ENCODE results near the gene TSSC4. TPM values are rescaled to one million over a fixed set of nuclear protein-coding genes. Genes with fewer than 3 reads are reported as not detected.

The TSSC4 gene
- total and polyA plus RNA-seq, 9 of the 15 experiments (the other 6 are each of a cell fraction or from before 2014, with no cell fraction given) = 0.41 to 54.2 (median 11.0) TPM

DNA sequence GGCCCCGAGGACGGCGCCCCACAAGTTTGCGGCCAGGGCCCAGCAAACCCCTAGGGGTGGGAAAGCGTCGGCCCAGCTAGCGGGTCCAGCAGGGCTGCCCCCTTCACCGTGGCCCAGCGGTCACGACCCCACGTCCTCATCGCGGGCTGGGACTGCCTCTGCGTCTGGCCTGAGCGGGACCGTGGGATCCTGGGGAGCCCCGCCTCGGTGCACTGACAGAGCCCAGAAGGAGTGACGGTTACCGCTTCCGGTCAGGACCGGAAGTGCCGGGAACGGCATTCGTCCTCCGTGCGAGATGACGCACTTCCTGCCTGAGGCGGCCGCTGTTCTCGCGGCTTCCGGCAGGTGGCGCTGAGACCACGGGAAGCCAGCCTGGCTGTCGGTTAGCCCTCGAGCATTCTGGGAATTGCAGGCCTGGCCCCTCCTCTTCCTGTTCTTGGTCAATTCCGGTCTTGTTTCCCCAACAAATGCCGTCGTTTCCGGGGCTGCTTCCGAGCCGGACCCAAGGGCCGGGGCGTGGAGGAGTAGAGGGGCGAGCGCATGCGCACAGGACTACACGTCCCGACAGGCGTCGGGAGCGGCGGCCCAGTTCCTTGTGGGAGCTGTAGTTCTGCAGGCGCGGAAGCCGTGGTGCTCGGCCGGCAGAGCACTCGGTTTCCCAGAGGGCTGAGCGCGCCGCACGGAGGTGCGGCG, at the start of gene TSSC4 (continued):
- TF ChIP-seq, protein P1, sequence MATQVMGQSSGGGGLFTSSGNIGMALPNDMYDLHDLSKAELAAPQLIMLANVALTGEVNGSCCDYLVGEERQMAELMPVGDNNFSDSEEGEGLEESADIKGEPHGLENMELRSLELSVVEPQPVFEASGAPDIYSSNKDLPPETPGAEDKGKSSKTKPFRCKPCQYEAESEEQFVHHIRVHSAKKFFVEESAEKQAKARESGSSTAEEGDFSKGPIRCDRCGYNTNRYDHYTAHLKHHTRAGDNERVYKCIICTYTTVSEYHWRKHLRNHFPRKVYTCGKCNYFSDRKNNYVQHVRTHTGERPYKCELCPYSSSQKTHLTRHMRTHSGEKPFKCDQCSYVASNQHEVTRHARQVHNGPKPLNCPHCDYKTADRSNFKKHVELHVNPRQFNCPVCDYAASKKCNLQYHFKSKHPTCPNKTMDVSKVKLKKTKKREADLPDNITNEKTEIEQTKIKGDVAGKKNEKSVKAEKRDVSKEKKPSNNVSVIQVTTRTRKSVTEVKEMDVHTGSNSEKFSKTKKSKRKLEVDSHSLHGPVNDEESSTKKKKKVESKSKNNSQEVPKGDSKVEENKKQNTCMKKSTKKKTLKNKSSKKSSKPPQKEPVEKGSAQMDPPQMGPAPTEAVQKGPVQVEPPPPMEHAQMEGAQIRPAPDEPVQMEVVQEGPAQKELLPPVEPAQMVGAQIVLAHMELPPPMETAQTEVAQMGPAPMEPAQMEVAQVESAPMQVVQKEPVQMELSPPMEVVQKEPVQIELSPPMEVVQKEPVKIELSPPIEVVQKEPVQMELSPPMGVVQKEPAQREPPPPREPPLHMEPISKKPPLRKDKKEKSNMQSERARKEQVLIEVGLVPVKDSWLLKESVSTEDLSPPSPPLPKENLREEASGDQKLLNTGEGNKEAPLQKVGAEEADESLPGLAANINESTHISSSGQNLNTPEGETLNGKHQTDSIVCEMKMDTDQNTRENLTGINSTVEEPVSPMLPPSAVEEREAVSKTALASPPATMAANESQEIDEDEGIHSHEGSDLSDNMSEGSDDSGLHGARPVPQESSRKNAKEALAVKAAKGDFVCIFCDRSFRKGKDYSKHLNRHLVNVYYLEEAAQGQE (IDR thresholded peaks at IDR 0.05; ENCODE audit: borderline replicate concordance) = peak; percentile 72
- TF ChIP-seq, protein P1 (CRISPR knock-in tag; IDR thresholded peaks at IDR 0.05; ENCODE audit: low read depth) = peak; percentile 80
- TF ChIP-seq HDGF (IDR thresholded peaks at IDR 0.05) (no peak), SMARCC2 (IDR thresholded peaks at IDR 0.05; ENCODE audit: low read depth) (no peak), ELK3 (CRISPR knock-in tag; IDR thresholded peaks at IDR 0.05) (0 out of 2 replicates have a peak, but pooled peaks have one; percentile 62), NFIX (CRISPR knock-in tag; IDR thresholded peaks at IDR 0.05; ENCODE audit: low read depth) (no peak), ARNT (IDR thresholded peaks at IDR 0.05) (peak; percentile 59 to 68; a peak in 3 of 4 replicates), ZNF232 (CRISPR knock-in tag; IDR thresholded peaks at IDR 0.05) (peak; percentile 89; the same call in 1 of the 2 replicates), ZBTB33 (CRISPR knock-in tag; IDR thresholded peaks at IDR 0.05) (no peak), MTA1 (IDR thresholded peaks at IDR 0.05; ENCODE audit: borderline replicate concordance) (no peak; the same call in 1 of the 2 replicates), ATF7 (IDR thresholded peaks at IDR 0.05) (peak; percentile 97), GTF2A2 (tag; IDR thresholded peaks at IDR 0.05) (no peak)
- TF ChIP-seq, protein P2, sequence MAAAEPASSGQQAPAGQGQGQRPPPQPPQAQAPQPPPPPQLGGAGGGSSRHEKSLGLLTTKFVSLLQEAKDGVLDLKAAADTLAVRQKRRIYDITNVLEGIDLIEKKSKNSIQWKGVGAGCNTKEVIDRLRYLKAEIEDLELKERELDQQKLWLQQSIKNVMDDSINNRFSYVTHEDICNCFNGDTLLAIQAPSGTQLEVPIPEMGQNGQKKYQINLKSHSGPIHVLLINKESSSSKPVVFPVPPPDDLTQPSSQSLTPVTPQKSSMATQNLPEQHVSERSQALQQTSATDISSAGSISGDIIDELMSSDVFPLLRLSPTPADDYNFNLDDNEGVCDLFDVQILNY (CRISPR knock-in tag; IDR thresholded peaks at IDR 0.05) = no peak

Data from K562 (cell line).